Stomach (tissue), 9 donors: Measurements from ENCODE around the gene TNFAIP8L1. TPM values are rescaled to one million over a fixed set of nuclear protein-coding genes. Genes with fewer than 3 reads are reported as not detected.
A peak's percentile ranks its signal among the peaks of the same experiment; 100 is the strongest.

Experiments
- DNase-seq, 2 donors: peaks; one replicate each; pipeline versions ENCODE4 v3.0.0 to v3.0.0-alpha.2; 2013 to 2019
- H3K27ac ChIP-seq, 5 donors: fragments of 200-600 bp in 4 of 5; sonication (generic) in 4 of 5; one replicate each; pipeline ENCODE4 v1.5.1; 2013 to 2019; ENCODE audit warnings: mild to moderate bottlenecking in 1 of 5, moderate library complexity in 1 of 5
- H3K27me3 ChIP-seq, 3 donors: fragments of 200-600 bp; sonication (generic); one replicate each; pipeline ENCODE4 v1.5.1; 2017 to 2019; ENCODE audit warnings: mixed run types in 1 of 3
- H3K36me3 ChIP-seq, 4 donors: fragments of 200-600 bp; sonication (generic); 1 replicate in 3 of 4; 2 replicates in 1 of 4; pipeline ENCODE4 v1.5.1; 2016 to 2019
- H3K4me1 ChIP-seq, 4 donors: fragments of 200-600 bp; sonication (generic); one replicate each; pipeline ENCODE4 v1.5.1; 2016 to 2019
- H3K4me3 ChIP-seq, 4 donors: fragments of 200-600 bp; sonication (generic) in 3 of 4; one replicate each; pipeline ENCODE4 v1.5.1; 2016 to 2019; ENCODE audit warnings: mild to moderate bottlenecking in 1 of 4
- H3K9me3 ChIP-seq, 4 donors: fragments of 200-600 bp; sonication (generic); one replicate each; pipeline ENCODE4 v1.5.1; 2016 to 2019
- EP300 ChIP-seq: sonication (generic); formaldehyde crosslinking; IDR thresholded peaks from one replicate; pipeline ENCODE4 v1.6.1; 2017; ENCODE audit warnings: antibody characterized with exemption
- POLR2A ChIP-seq, 4 donors: fragments of 450-650 bp; IDR thresholded peaks; one replicate each; pipeline ENCODE4 v1.6.1; 2016; ENCODE audit warnings: antibody characterized with exemption in 4 of 4, control low read depth in 2 of 4, mild to moderate bottlenecking in 1 of 4, moderate library complexity in 1 of 4
- POLR2AphosphoS5 ChIP-seq, 3 donors: sonication (generic); formaldehyde crosslinking; IDR thresholded peaks; one replicate each; pipeline ENCODE4 v1.6.1; 2016; ENCODE audit warnings: antibody characterized with exemption in 3 of 3
- WGBS, 5 donors: extraction: QIAGEN DNeasy Blood & Tissue Kit in 3 of 5; methylation state at CpG; one replicate each; pipeline versions ENCODE4 v1.1.5 to v1.1.7; 2013 to 2018; 5-methylcytosine and 5-hydroxymethylcytosine counted together
- intact Hi-C: fragments of 100-400 bp; cut with DNase I; formaldehyde crosslinking; loops from one replicate; pipeline ENCODE4 v1.15.1; 2023; ENCODE audit warnings: low total_unique reads
- polyA plus RNA-seq, 3 donors: library from polyadenylated mRNA; stranded (reverse); fragments of 200-250 nt; gene quantifications; one replicate each; pipeline ENCODE4 v1.2.3, GENCODE V29; 2013
- total RNA-seq, 5 donors: library from RNA; depleted of rRNA; stranded (reverse); fragments of >200 nt; gene quantifications; one replicate each; pipeline versions ENCODE4 v1.1.0 to v1.2.3, GENCODE V29; 2014 to 2016
- TF ChIP-seq, protein P1 (sequence below), 7 experiments: fragments of 450-650 bp in 4 of 7; fragments of 200-600 bp in 3 of 7; sonication (generic) in 3 of 7; IDR thresholded peaks; one replicate each; pipeline ENCODE4 v1.5.1; 2016 to 2019; ENCODE audit warnings: antibody characterized with exemption in 7 of 7, control low read depth in 2 of 7, mild to moderate bottlenecking in 1 of 7
- donor health status: healthy with polysubstance abuse.
- donor health status: Bipolar disorder and iron deficiency.
- donor health status: healthy.

TNFAIP8L1 gene
- total and polyA plus RNA-seq, 8 donors, result 5.3 to 43.4 (median 7.7) TPM

- no peaks in the 10 kb centered on the region for H3K27me3 ChIP-seq
- WGBS, 5 donors, result 95 to 97% (median 96%) methylated on average over 24 to 44 of the region's 44 CpGs
- DNase-seq, result no peak
- H3K4me1 ChIP-seq, result peaks cover 4 to 19% (median 12%) of the 10 kb centered on the region in 4 donors
- H3K36me3 ChIP-seq, result peaks cover 10 to 53% (median 51%) of the 10 kb centered on the region in 4 donors
- no peak overlapping the region for H3K4me3 ChIP-seq
- no peaks in the 10 kb centered on the region for H3K9me3 ChIP-seq
- intact Hi-C loops, result no loop called here
- TF ChIP-seq EP300 (no peak), POLR2A (IDR thresholded peaks at IDR 0.05) (no peak), POLR2AphosphoS5 (IDR thresholded peaks at IDR 0.05) (no peak)
- TF ChIP-seq, protein P1, sequence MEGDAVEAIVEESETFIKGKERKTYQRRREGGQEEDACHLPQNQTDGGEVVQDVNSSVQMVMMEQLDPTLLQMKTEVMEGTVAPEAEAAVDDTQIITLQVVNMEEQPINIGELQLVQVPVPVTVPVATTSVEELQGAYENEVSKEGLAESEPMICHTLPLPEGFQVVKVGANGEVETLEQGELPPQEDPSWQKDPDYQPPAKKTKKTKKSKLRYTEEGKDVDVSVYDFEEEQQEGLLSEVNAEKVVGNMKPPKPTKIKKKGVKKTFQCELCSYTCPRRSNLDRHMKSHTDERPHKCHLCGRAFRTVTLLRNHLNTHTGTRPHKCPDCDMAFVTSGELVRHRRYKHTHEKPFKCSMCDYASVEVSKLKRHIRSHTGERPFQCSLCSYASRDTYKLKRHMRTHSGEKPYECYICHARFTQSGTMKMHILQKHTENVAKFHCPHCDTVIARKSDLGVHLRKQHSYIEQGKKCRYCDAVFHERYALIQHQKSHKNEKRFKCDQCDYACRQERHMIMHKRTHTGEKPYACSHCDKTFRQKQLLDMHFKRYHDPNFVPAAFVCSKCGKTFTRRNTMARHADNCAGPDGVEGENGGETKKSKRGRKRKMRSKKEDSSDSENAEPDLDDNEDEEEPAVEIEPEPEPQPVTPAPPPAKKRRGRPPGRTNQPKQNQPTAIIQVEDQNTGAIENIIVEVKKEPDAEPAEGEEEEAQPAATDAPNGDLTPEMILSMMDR (IDR thresholded peaks at IDR 0.05), result no peak
- H3K27ac ChIP-seq, result peak overlapping the region in 1 of 5 donors; percentile 92
These were observed 12.8 kb downstream of the TNFAIP8L1 start for GRCh38 chr19:4652075-4652474.

DNA sequence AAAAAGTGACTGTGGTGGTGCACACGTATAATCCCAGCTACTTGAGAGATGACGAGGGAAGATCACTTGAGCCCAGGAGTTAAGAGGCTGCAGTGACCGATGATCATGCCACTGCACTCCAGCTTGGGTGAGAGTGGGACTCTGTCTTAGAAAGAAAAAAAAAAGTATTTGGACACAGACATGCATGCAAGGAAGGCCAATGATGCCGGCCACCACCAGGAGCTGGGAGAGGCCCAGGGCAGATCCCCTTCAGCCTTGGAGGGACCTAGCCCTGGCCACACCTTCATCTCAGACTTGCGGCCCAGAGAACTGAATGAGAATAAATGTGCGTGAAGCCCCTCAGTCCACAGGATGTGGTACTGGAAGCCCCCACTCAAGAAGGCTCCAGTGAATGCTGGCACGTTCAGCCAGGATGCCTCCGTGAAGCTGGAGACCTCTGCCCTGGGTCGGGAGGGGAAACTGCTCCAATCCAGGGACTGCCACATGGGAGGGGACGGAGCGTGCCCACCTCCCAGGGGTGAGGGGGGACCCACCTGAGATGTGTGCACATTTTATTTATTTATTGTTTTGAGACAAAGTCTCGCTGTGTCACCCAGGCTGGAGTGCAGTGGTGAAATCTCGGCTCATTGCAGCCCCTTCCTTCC, 14.6 kb downstream of the TNFAIP8L1 start:
- intact Hi-C loops, result no loop called here
- H3K27ac ChIP-seq, result no peak overlapping the region
- WGBS, 5 donors, result 69 to 87% (median 83%) methylated on average over 13 of the region's 13 CpGs
- H3K4me3 ChIP-seq, result no peak overlapping the region
- no peak for TF ChIP-seq POLR2AphosphoS5 (IDR thresholded peaks at IDR 0.05)
- TF ChIP-seq, protein P1 (IDR thresholded peaks at IDR 0.05), result no peak
- no peak for TF ChIP-seq EP300
- no peak for TF ChIP-seq POLR2A (IDR thresholded peaks at IDR 0.05)
- DNase-seq, result no peak
- peaks cover 0 to 11% (median 10%) of the 10 kb centered on the region in 4 donors for H3K9me3 ChIP-seq
- peaks cover 0 to 7% (median 2%) of the 10 kb centered on the region in 4 donors for H3K4me1 ChIP-seq
- H3K36me3 ChIP-seq, result peaks cover 28 to 71% (median 70%) of the 10 kb centered on the region in 4 donors
- H3K27me3 ChIP-seq, result no peaks in the 10 kb centered on the region

- Histone ChIP-seq H3K4me1 (peaks cover 0 to 5% (median 2%) of the 10 kb centered on the region in 4 donors), H3K9me3 (peaks cover 0 to 12% (median 10%) of the 10 kb centered on the region in 4 donors), H3K36me3 (peaks cover 36 to 79% (median 75%) of the 10 kb centered on the region in 4 donors), H3K27ac (peak overlapping the region in 1 of 5 donors; percentile 8), H3K27me3 (no peaks in the 10 kb centered on the region), H3K4me3 (no peak overlapping the region)
- DNase-seq, result no peak
- 76 to 85% (median 78%) methylated on average over 27 of the region's 27 CpGs for WGBS, 5 donors
- TF ChIP-seq POLR2A (IDR thresholded peaks at IDR 0.05), result no peak
- no peak for TF ChIP-seq POLR2AphosphoS5 (IDR thresholded peaks at IDR 0.05)
- TF ChIP-seq EP300, result no peak
- TF ChIP-seq, protein P1 (IDR thresholded peaks at IDR 0.05), result no peak
- intact Hi-C loops, result no loop called here
These were observed 15.4 kb downstream of the TNFAIP8L1 start for GRCh38 chr19:4654437-4655361.

DNA sequence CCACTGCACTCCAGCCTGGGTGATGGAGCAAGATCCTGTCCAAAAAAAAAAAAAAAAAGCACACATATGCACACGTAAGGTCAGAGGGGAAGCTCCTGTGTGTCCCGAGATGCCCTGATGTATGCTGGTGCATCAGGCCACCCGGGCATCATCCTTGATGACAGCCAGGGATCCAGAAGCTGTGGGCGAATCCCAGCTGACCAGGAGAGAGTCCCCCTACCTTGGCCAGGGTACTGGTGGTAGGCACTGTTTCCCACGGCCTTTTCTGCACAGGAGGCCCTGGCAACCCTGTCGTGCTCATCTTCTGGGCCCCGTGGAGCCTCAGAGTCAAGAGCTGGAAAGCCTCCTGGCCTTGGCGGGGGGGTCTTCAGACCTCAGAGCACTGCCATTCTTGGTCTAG, 16.8 kb downstream of the TNFAIP8L1 start:
- Histone ChIP-seq H3K27me3 (no peaks in the 10 kb centered on the region), H3K9me3 (peaks cover 0 to 12% (median 10%) of the 10 kb centered on the region in 4 donors), H3K36me3 (peaks cover 46 to 93% (median 88%) of the 10 kb centered on the region in 4 donors), H3K4me3 (no peak overlapping the region), H3K27ac (no peak overlapping the region), H3K4me1 (no peaks in the 10 kb centered on the region)
- DNase-seq, result no peak
- TF ChIP-seq POLR2A (IDR thresholded peaks at IDR 0.05), result no peak
- TF ChIP-seq EP300, result no peak
- TF ChIP-seq POLR2AphosphoS5 (IDR thresholded peaks at IDR 0.05), result no peak
- TF ChIP-seq, protein P1 (IDR thresholded peaks at IDR 0.05), result no peak
- WGBS, 5 donors, result 71 to 86% (median 79%) methylated on average over 6 to 8 of the region's 8 CpGs
- intact Hi-C loops, result no loop called here
